Astrocyte of the cerebellum (primary cell): Measurements from ENCODE around the gene ERBB4.

Source experiments
- DNase-seq: peaks from one replicate; pipeline ENCODE4 v3.0.0-alpha.2; 2011; ENCODE audit warnings: low read depth
- H3K4me3 ChIP-seq: 2 replicates; pipeline ENCODE4 v1.5.1; 2011; ENCODE audit warnings: mild to moderate bottlenecking, low read depth, low read length, moderate library complexity
- CTCF ChIP-seq: IDR thresholded peaks from 2 replicates; pipeline ENCODE4 v1.5.1; 2012; ENCODE audit warnings: low read length, low read depth, moderate library complexity, mild to moderate bottlenecking; ENCODE audit errors: missing control alignments
- in situ Hi-C: cut with HindIII; loops from 2 replicates; pipeline ENCODE4 v1.10.0; 2017; ENCODE audit warnings: low sequenced_read_pairs

The ERBB4 gene

GRCh38 chr2:212409560-212409959, 129.0 kb downstream of the ERBB4 start:
- H3K4me3 ChIP-seq: no peak overlapping the region
- TF ChIP-seq CTCF: no peak
- DNase-seq: no peak
- in situ Hi-C loops: no loop called here

GRCh38 chr2:212408524-212408923, 130.1 kb downstream of the ERBB4 start:
- DNase-seq: no peak
- in situ Hi-C loops: no loop called here
- TF ChIP-seq CTCF: no peak
- H3K4me3 ChIP-seq: no peak overlapping the region

- TF ChIP-seq CTCF: no peak
- in situ Hi-C loops: no loop called here
- H3K4me3 ChIP-seq: no peak overlapping the region
- no peak for DNase-seq
Measured at GRCh38 chr2:212406716-212407115, 131.9 kb downstream of the ERBB4 start.

GRCh38 chr2:212402316-212402715, 136.3 kb downstream of the ERBB4 start:
- no peak for TF ChIP-seq CTCF
- DNase-seq: no peak
- in situ Hi-C loops: no loop called here

GRCh38 chr2:212398316-212398715, 140.3 kb downstream of the ERBB4 start:
- no peak for TF ChIP-seq CTCF
- in situ Hi-C loops: no loop called here
- DNase-seq: no peak
- H3K4me3 ChIP-seq: no peak overlapping the region

More at GRCh38 chr2:212402316-212402715, 136.3 kb downstream of the ERBB4 start:
- H3K4me3 ChIP-seq: no peak overlapping the region

GRCh38 chr2:212392544-212392943, 146.1 kb downstream of the ERBB4 start:
- H3K4me3 ChIP-seq: no peak overlapping the region
- in situ Hi-C loops: no loop called here
- TF ChIP-seq CTCF: no peak
- DNase-seq: no peak

- TF ChIP-seq CTCF: no peak
- no peak for DNase-seq
- H3K4me3 ChIP-seq: no peak overlapping the region
- in situ Hi-C loops: no loop called here
Measured at GRCh38 chr2:212392043-212392442, 146.6 kb downstream of the ERBB4 start.
